Measurements from ENCODE around the gene KLHL24.
"Not testable (repeated sequence)": the region's sequence is repeated elsewhere in the genome, so short reads cannot be mapped to it uniquely, and the experiment has no call there.

KLHL24 gene

GRCh38 chr3:183695569-183696364 lies 60.3 kb downstream of the KLHL24 start:
- DNase-seq (ENCODE audit: low read depth, low spot score) = no peak

GRCh38 chr3:183697123-183697609 lies 61.7 kb downstream of the KLHL24 start:
- no peak for DNase-seq (ENCODE audit: low read depth, low spot score)

DNA sequence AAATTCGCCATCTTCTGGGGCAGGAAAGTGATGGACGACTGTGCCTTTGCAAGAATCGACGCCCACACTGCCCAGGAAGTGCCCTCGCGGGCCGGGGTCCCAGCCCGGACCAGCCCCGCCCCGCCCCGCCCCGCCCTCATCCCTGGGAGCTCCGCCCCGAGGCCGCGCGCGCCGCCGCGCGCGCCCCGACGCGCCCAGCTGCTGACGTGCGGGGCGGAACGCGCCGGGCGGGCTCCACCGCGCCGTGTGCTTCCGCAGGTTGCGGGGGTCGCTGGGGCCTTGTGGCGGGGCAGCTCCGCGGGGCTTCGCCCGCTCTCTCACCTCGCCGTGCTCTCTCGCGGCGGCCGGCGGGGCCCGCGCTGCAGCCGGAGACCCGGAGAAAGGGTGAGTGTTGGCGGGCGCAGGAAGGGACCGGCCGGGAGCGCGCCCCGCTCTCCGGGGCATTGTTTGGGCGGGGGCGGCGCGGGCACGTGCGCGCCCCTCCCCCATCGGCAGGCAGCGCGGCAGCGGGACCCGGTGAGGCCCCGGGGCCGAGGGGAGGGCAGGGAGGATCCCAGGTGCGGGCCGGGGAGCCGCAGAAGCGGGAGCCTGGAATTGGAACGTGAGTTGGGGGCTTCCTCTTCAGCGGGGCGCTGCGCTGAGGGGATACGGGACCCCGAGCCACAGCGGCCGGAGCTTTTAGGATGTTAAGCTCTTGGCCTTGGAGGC lies 62.3 kb downstream of the KLHL24 start, which contains the start of gene YEATS2:
YEATS2 (plus strand) TSS at position 188 of the 708 bp plus-strand sequence. CDS start 17,366 bp downstream, outside the sequence.
- DNase-seq (ENCODE audit: low read depth, low spot score) = no peak

GRCh38 chr3:183698318-183698751 lies 62.9 kb downstream of the KLHL24 start:
- no peak for DNase-seq (ENCODE audit: low read depth, low spot score)

DNA sequence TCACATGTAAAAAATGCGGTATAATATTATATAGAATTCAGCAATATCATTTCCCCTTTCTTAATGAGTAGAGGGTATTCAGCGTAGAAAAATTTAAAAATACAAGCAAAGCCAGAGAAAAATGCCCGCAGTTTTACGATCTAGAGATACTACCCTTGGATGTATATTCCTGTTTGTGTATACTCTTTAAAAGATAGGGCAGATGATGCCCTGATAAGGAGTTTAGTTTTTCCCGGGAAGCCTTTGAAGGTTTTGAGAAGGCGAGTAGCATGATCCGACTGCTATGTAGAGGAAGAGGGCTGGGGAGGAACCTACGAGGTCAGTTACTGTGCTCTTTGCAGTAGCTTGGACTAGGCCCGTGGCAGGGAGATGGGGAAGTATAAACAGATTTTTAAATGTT lies 63.3 kb downstream of the KLHL24 start:
- DNase-seq (ENCODE audit: low read depth, low spot score) = no peak

DNA sequence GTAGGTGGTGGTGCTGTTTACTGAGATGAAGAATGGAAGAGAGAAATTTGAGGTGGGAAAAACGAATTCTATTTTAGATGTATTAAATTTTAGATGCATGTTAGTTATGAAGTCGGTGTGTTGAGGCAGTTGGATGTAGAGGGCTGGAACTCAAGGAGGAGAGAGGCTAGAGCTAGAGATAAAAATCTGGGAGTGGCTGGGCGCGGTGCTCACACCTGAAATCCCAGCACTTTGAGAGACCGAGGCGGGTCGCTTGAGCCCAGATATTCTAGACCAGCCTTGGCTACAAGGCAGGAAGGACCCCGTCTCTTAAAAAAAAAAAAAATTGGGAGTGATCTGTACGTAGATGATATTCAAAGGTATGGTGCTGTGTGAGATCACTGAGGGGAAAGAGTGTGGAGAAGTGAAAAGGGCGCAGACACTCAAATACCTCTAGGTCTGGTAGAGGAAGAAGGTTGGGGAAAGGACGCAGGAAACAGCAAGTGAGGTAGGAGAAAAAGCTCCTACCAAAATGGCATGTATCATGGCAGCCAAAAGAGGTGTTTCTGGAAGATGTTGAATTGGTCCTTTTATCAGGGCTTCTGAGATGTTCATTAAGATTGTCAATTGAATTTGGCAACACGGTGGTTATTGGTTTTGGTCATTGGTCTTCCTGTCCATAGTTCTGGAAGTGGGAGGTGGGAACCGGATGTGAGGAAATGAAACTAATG lies 64.0 kb downstream of the KLHL24 start:
- no peak for DNase-seq (ENCODE audit: low read depth, low spot score)

GRCh38 chr3:183701744-183702143 lies 66.3 kb downstream of the KLHL24 start:
- DNase-seq (ENCODE audit: low read depth, low spot score) = no peak

DNA sequence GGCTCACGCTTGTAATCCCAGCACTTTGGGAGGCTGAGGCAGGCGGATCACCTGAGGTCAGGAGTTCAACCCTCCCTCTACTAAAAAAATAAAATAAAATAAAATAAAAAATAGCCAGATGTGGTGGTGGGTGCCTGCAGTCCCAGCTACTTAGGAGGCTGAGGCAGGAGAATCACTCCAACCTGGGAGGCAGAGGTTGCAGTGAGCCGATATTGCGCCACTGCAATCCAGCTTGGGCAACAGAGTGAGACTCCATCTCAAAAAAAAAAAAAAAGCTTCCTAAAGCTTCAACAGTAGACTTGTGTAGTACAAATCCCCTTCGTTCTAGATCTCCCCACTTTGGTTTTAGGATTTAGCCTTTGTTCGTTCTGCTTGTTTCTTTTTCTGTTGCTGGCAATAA lies 68.5 kb downstream of the KLHL24 start:
- not testable (repeated sequence) for DNase-seq (ENCODE audit: low read depth, low spot score)

DNA sequence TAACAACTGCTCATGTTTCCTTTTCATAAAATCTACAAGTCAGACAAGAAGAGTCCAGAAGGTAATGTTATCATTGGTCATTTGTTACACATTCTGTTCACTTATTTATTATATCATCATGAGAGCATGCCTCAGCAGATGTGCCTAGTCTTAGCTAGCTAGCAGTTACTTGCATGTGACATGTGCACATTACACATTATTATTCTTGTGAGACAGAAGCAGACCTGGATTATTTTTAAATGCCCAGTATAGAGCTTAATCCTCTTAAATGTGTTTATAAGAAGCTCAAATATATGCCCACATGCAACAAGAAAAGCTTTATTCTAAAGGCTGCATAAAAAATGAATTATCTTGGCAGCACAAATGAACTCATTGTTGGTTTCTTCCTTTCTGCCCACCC lies 74.8 kb downstream of the KLHL24 start:
- DNase-seq (ENCODE audit: low read depth, low spot score) = no peak

DNA sequence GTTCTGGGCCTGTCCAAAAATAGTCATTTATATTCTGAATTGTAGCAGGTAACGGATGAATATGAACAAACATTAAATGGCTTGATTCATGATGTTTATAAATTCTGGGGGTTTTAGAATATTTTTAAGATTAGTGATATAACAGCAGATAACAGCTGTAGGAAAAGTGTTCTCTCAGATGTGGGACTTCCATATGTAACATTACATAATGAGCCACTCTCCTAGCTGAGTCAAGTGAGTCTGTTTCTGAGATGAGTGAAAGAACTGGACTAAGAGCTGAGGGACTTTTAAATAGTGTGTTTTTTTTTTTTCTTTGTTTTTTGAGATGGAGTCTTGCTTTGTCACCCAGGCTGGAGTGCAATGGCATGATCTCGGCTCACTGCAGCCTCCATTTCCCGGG lies 76.1 kb downstream of the KLHL24 start:
- DNase-seq (ENCODE audit: low read depth, low spot score) = no peak

- no peak for DNase-seq (ENCODE audit: low read depth, low spot score)
These were observed 79.2 kb downstream of the KLHL24 start for GRCh38 chr3:183714622-183715021.

GRCh38 chr3:183718012-183718411 lies 82.6 kb downstream of the KLHL24 start:
- DNase-seq (ENCODE audit: low read depth, low spot score) = no peak

GRCh38 chr3:183725387-183725786 lies 90.0 kb downstream of the KLHL24 start:
- DNase-seq (ENCODE audit: low read depth, low spot score) = no peak

GRCh38 chr3:183728204-183728603 lies 92.8 kb downstream of the KLHL24 start:
- no peak for DNase-seq (ENCODE audit: low read depth, low spot score)

DNA sequence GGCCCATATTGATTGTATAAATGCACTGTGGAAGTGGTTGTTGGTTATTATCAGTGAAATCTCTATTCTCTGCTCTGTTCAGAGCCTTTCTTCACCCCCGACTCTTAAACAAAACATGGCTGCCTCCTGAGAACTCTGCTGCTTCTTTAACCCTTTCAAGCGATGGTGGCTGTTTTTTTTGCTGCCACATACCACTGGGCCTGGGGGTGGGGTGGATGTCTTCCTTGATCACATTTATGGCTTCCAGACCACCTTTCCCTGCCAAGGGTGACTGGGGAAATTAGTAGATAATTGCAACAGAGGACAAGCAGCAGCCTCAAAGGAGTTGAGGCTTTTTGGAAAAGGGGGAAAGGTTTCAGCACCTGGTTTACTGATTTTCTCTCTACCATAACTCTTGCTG lies 94.9 kb downstream of the KLHL24 start:
- DNase-seq (ENCODE audit: low read depth, low spot score) = no peak

GRCh38 chr3:183731611-183732010 lies 96.2 kb downstream of the KLHL24 start:
- DNase-seq (ENCODE audit: low read depth, low spot score) = no peak

GRCh38 chr3:183733553-183733952 lies 98.1 kb downstream of the KLHL24 start:
- DNase-seq (ENCODE audit: low read depth, low spot score) = no peak
